ENCODE measurements around the gene BTNL3.
"Not testable (repeated sequence)": the region's sequence is repeated elsewhere in the genome, so short reads cannot be mapped to it uniquely, and the experiment has no call there.

BTNL3 gene

DNA sequence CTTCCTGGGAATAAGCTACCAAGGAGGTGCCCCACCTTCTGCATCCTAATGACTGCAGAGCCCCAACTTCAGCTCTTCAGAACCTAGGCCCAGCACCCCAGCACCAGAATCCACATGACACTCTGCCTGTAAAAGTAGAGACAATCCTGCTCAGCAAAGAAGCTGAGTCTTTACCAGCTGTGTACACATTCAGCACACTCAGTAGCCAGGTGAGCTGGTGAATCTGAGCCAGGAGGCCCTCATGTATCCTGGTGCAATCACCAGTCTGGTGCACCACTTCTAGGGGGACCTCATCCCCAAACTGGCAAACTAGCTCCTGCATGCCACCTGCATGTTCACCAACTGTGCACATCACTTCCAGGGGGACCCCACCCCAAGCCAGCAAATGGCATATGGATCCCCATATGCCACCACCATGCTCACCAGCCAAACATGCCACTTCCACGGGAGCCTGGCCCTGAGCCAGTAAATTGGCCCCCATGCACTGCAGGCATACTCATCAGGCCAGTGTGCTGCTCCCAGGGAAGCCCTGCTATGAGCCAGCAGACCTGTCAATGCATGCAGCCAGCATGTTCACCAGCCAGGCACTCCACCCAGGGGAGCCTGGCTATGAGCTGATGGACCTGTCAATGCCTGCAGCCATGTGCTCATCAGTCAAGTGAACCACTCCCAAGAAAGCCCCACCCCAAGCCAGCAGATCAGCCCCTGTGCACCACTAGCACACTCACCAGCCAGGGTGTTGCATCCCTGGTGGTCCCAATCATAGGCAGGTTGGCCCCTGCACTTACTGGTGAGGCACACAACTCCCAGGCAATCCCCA is 35.8 kb downstream of the BTNL3 start:
- DNase-seq = no peak

GRCh38 chr5:181027452-181028031 is 38.9 kb downstream of the BTNL3 start:
- no peak for DNase-seq

DNA sequence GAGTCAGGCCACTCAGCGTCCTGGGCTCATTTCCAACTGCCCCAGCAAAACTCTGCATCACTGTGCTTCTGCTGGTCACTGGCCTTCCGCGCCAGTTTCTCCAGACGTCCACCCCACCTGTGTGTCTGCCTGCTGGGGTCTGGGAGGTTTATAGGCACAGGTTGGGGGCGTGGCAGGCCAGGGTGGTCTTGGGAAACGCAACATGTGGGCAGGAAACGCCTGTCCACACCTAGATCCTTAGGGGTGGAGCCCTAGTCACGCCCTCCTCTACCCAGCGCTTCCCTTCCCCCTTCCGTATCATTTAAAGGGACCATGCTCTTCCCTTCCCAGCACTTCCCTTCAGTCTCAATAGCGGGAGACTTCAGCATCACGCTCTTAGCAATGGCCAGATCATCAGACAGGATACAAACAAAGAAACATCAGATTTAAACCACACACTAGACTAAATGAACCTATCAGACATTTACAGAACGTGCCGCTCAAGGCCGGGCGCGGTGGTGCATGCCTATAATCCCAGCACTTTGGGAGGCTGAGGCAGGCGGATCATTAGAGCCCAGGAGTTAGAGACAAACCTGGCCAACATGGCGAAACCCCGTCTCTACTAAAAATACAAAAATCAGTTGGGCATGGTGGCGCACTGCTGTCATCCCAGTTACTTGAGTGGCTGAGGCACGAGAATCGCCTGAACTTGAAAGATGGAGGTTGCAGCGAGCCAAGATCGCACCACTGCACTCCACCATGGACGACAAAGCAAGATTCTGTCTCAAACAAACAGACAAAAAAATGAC is 39.6 kb downstream of the BTNL3 start:
- DNase-seq = no peak

GRCh38 chr5:181031716-181032115 is 43.1 kb downstream of the BTNL3 start:
- no peak for DNase-seq

DNA sequence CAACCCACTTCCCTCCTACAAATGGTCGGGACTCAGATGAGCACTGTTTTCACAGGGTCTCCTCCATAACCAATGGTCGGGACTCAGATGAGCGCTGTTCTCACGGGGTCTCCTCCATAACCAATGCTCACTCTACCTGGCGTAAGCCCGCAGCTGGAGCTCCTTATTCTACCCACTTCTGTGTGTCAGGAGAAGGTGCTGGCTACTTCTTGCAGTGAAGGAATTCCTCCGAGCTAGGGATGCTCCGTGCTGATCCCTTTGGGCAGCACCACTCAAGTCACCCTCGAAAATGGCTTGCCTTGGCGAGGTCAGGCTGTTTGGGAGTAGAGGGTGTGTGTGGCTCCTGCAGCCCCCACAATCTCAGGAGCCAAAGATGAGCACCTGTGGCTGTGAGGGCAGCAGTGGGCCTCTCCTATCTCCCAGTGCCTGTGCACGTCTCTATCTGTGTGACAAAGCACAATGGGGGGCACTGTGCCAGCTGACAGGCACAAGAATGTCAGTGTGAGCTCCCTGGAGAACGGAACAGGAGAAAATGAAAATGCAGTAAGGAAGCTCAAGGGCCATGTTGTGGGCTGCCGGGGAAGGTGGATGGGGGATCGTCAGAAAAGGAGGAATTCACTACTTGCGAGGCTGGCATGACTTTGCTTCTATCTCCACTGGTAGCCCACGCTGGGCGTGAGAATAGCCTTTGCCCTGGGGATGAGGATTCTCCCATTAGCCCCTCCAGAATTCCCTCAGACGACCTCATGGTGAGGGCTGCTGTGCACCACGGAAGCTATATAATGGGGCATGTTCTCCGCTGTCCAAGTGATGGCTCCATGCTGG is 47.6 kb downstream of the BTNL3 start:
- no peak for DNase-seq

DNA sequence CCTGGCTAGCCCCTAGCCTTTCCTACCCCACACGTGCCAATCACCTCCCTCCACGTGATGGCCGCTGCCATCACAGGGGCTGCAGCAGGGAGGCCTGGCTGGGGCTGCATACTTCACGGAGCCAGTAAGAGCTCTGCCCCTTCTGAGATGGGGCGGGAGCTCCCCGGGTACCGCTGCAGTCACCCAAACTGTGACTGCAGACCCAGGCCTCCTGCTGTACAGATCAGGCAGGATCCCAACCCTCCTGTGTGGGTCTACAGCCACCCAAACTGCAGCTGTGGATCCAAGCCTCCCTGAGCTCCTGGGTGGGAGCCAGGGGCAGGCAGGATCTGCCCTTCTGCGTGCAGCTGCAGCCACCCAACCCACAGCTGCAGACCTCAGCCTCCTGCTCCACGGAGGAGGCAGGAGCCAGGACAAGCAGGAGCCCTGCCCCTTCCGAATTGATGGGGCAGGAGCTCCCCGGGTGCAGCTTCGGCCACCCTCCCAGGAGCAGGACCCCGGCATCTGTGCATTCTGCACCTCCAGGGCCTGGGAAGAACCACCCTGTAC is 48.2 kb downstream of the BTNL3 start:
- no peak for DNase-seq

- no peak for DNase-seq
Observed at GRCh38 chr5:181037365-181037861, 48.8 kb downstream of the BTNL3 start.

- no peak for DNase-seq
Observed at GRCh38 chr5:181039471-181039870, 50.8 kb downstream of the BTNL3 start.

DNA sequence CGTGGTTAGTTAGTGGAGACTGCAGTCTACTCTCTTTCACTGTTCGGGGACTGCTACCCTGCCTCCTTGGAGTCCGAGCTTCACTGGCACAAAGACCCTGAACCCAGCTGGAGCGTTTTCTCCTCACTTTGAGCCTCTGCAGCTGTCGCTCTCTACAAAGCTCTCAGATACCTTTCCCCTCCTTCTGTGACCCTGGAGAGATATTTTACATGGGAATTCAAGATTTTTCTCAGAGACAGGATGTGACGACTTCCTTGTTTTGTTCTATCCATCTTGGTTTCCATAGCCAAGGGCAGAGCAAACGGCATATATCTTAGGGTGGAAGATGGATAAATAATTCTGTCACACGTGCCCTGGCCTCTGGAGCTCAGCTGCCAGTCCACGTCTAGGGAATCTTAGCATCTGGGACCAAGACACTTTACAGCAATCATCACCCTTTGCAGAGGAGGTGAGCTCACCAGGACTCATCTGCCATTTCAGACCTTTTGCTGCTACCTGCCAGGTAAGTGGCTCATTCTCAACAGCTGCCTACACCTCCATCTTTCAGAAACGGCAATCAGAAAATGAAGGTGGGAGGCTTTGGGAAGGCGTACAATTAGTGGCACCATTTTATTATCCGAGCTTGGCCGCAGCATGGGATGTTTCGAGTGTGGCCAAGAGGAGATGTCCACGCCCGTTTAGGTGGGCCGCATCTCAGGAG is 51.4 kb downstream of the BTNL3 start, which contains the start of gene BTNL9:
Gene BTNL9, plus strand, starts transcription at position 336 of the 700 bp plus-strand sequence. CDS start 5,224 bp downstream, outside the sequence.
- DNase-seq = no peak

- no peak for DNase-seq
Observed at GRCh38 chr5:181040631-181040945, 51.9 kb downstream of the BTNL3 start.

GRCh38 chr5:181041043-181041442 is 52.4 kb downstream of the BTNL3 start:
- DNase-seq = no peak

DNA sequence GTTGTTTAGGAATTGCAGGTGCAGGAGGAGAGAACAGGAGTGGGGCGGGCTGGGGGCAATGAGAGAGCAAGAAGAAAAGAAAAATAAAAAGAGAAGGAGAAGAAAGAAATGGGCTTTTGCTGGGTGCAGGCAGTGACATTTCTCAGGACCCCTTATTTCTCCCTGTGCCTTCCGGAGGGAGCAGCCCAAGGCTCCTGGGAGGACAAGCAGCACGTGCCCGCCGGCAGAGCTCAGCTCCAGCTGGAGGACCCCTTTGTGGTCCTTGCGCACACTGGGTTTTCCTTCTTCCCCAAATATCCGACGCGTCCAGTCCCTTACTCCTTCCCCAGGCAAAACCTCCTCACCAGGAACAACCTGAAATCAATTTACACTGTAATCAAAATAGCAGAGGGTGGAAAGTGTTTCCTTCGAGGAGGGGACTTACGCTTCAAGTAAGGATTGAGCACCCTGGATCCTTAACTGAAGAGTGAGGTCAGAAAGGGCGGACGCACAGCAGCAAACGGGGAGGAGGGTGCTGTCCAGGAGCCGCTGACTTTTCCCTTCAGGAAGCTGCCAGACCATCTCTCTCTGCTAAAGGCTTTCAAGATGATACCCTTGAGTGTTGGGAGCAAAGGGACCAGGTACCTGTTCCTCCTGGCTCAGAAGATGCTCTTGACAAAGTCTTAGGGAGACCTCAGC is 53.5 kb downstream of the BTNL3 start:
- no peak for DNase-seq

GRCh38 chr5:181042722-181043121 is 54.1 kb downstream of the BTNL3 start:
- no peak for DNase-seq

GRCh38 chr5:181043285-181044092 is 54.8 kb downstream of the BTNL3 start:
- no peak for DNase-seq

- no peak for DNase-seq
Observed at GRCh38 chr5:181044093-181044599, 55.5 kb downstream of the BTNL3 start.

DNA sequence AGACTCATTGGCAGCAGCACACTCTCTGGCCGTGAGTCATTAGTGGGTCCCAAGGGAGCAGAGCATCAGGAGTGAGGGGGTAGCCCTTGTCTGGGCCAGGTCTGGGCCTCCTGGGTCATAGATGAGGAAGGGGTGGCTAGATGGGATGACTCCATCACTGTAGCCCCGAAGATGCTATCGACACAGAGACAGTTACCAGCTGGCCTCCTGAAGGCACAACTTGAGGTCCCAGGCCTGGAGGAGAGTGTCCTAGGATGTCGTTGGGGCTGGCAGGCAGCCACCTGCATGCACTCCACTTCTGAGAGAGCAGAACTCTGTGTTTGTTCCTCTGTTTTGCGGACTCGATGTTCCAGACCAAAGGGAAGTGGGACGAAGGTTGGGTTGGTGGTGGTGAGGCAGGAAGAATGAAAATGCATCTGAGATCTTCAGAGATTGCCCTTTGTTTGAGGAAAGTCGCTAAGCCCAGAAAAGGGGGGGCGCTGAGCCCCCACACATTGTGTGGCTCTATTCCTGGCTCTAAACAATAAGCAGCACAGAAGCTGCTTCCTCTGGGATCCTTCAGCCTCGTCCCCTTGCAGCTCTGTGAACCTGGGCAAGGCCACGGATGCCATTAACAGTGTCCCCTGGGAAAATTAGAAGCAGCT is 56.1 kb downstream of the BTNL3 start:
- no peak for DNase-seq

- DNase-seq = no peak
Observed at GRCh38 chr5:181045316-181045715, 56.7 kb downstream of the BTNL3 start.

DNA sequence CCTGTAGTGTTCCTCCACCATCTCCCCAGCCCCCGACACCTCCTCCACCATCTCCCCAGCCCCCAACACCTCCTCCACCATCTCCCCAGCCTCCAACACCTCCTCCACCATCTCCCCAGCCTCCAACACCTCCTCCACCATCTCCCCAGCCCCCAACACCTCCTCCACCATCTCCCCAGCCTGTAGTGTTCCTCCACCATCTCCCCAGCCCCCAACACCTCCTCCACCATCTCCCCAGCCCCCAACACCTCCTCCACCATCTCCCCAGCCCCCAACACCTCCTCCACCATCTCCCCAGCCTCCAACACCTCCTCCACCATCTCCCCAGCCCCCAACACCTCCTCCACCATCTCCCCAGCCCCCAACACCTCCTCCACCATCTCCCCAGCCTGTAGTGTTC is 57.2 kb downstream of the BTNL3 start:
- DNase-seq = not testable (repeated sequence)

GRCh38 chr5:181047288-181047687 is 58.6 kb downstream of the BTNL3 start:
- DNase-seq = no peak

DNA sequence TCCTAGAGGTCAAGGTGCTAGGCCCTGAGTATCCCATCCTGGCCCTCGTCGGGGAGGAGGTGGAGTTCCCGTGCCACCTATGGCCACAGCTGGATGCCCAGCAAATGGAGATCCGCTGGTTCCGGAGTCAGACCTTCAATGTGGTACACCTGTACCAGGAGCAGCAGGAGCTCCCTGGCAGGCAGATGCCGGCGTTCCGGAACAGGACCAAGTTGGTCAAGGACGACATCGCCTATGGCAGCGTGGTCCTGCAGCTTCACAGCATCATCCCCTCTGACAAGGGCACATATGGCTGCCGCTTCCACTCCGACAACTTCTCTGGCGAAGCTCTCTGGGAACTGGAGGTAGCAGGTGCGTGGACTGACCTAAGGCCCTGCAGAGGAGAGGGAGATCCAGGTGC is 59.3 kb downstream of the BTNL3 start:
- DNase-seq = no peak

Data from GDM1 (cell line).